CD4-positive, alpha-beta T cell treated with Interleukin-1 beta for 1 hour (primary cell): Measurements from ENCODE around the gene SCRG1.

Experiments
- DNase-seq, 2 donors: peaks; one replicate each; pipeline ENCODE4 v3.0.0-alpha.2; 2020 to 2022

Gene SCRG1

DNA sequence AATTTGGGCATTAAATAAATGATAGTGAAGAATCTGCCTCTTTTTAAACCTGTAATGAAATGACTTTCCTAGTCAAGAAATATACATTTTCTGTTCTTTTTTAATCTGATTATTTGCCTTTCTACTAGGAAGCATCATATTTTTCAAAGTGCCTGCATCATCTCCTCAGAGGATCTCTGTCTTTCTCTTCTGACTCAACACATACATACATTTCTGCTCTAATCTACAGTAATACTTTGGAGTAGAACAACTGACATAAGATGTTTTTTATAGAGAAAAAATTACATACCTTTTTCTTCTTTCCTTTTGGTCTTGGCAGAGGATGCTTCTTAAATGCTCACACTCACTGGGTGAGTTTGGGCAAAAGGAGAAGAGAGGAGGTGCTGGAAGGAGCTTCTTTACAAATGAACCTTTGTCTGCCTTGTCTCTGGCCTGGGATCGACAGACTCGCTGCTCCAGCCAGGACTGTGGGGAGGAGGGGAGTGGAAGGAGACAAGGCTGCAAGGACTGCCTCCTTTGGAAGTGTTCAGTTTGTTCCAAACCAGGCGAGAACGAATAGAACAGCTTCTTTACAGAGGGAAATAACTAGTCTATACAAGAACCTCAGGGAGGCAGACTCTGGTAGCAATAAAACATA is at the start of gene SCRG1:
Gene SCRG1 (minus strand): TSS at position 338 of the 637 bp plus-strand sequence. CDS start 7,702 bp downstream, outside the sequence.
- no peak for DNase-seq

DNA sequence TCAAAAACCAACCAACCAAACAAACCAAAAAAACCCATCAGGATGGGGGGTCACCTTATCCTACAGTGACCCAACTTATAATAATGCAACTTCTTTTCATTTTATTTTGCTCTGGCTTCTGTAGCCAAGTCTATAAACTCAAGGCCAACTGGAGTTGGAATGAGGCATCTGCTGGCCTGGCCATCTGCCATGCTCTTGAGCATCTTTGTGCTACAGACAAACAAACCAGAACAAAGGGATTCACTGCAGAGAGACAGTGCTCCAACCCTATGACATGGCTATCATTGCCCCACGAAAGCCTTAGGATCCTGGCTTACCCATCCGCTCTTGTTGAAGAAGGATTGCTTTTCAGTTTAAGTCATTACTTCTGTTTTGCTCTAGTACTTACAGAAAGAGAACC is 49.2 kb upstream of the SCRG1 start:
- no peak for DNase-seq

DNA sequence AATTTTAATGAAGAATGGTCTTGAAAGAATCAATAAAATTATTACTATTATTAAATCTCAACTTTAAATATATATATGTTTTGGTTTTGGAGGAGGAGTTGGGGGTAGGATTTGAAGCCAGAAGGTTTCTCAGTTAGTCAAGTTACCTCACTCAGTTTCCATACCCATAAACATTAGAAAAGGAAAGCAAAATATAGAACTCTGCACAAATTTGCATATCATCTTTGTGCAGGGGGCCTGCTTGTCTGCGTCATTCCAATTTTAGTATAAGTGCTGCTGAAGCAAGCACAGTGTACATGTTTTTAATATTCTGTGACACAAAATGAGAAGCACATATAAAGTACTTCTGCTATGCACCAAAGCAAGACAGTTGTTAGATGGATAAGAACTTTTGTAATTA is 47.5 kb upstream of the SCRG1 start:
- no peak for DNase-seq

DNA sequence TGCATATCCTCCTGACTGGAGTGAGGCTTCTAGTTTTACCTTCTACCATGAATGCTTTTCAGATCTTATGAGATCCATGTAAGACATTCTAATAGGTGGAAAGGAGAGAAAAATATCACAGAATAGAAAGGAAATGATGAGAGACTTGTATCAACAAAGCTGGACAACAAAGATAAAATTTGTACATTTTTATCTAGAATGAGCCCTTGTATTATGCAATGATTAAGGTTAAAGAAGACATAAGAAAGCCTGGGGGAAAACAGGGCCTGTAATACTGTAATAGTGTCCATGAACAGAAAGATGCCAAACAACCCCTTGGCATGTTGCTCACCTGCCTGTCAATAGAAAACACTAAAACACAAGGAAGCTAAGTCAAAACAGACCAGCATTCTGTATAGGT is 44.2 kb upstream of the SCRG1 start:
- DNase-seq = no peak

DNA sequence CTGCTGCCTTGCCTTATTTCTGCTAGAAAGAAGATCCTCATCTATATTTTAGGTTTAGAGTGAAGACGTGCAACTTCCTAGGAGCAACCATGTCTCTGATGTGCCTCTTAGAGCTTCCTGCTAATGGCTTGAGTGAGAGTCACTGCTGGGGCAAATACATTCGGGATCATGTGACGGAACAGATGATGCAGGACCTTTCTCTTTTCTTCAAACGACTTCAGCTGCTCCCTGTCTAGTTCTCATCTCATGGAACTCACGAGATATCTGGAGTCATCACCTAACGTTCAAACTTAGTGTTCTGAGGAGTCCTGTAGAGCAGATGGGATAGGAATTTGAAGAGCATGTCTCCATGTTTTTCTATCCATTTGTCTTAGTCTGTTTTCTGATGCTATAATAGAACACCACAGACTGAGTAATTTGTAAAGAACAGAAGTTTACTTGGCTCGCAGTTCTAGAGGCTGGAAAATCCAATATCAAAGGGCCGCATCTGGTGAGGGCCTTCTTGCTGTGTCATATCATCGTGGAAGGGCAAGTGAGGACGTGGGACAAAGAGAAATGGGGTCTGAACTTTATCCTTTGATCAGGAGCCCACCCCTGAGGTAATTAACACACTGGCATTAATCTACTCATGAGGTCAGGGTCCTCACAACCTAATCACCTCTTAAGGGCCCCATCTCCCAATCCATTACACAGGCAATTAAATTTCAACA is 43.5 kb upstream of the SCRG1 start:
- no peak for DNase-seq

DNA sequence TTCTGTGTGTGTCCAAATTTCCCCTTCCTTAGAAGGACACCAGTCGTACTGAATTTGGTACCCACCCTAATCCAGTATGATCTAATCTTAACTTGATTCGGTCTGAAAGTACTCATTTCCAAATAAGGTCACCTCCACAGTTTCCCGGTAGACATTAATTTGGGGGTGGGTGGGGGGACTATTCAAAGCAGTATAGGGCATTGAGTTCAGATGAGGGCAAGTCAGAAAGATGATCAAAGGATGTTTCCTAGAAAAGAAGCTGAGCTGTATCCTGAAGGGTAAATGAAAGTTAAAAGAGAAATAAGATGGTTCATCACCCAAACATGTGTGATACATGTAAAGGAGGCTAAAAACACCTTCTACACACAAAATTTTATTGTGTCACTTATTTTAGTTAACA is 42.0 kb upstream of the SCRG1 start:
- DNase-seq = no peak

DNA sequence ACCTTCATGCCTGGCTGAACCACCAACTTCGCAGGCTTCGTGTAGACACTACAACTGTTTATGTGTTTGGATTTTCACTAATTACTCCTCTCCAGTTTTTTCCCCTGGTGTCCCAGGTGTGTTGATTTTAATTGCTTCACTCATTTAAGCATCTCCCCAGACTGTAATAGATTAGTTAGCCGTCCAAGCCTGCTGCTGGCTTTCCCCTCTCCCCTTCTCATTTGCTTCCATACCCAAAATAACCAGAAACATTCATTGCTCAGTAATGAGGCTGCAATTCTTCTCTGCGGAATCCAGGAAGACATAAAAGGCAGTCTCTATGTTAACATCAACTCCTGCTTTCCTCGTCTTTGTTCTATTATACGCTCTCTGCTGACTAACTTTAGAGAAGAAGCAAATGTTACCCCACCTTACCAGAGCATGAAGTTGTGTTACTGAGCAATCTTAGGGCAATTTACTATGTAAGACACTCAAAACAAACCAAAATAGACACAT is 37.9 kb upstream of the SCRG1 start:
- DNase-seq = no peak

DNA sequence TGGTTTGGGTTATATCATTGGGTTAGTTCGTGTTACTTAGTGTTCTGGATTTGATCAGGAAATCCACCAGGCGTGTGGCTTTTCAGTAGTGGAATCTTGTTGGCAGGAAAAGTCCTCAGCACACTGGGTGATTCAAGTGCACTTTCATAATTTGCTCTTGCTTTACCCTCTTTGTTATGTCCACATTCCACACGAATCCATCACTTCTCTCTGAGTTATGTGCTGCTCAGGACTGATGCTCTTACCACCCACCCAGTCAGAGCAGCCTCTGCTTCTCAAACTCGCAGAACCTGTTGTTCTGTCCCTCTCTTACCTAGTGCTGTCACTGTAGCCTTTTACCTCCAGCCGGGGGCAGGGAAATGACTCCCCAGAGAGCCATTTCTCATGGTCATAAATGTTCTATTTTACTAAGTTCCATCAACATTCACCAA is 37.2 kb upstream of the SCRG1 start:
- no peak for DNase-seq

DNA sequence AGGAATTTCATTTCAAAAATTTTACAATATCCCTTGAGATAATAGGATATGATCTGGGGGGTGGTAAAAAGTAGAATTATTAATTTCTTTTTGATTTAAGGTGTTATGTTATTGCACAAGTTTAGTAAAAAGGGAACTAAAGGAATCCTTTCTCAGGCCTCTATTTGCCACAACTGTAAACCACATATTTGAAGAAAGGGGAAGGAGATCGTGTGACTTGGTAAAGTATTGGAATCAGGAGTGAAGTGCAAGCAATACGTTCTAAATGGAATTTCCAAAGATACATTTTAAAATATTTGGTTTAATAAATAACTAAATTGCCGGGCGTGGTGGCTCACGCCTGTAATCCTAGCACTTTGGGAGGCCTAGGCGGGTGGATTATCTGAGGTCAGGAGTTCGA is 35.3 kb upstream of the SCRG1 start:
- DNase-seq = no peak

DNA sequence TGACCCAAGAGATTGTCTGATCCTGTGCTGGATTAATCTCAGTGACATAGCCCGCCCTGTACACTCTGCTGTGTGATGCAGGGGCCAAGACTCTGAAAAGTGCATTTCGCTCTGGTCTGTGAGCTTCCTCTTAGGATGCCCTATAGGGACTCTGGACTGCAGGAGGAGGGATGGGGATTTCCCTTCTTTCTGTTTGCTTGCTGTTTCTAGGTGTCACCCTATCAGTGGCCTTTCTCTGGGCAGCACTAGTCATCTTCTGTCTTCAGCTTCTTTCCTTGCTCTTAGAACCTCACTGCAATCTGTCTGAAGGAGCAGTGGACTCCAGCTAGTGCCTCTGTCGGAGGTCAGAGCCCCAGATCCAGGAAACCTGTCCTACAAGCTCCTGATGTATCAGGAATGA is 34.5 kb upstream of the SCRG1 start:
- DNase-seq = no peak

DNA sequence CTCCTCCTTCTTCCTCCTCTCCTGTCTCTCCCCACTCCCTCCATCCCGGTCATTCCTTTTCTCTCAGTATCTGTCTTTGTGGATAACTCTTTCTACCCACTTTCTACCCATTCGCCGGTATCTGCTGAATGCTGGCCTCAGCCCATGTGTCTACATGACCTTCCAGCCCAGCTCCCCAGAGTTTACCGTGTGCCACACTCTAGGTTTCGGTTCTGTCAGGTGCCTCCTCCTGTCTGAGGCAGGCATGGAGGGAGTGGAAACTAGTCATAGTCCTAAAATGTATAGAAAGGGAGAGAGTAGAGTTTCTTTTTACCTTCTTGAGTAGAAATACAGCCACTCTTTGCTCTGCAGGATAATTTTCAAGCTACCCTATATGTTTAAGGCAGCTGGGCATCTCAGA is 33.5 kb upstream of the SCRG1 start:
- no peak for DNase-seq

DNA sequence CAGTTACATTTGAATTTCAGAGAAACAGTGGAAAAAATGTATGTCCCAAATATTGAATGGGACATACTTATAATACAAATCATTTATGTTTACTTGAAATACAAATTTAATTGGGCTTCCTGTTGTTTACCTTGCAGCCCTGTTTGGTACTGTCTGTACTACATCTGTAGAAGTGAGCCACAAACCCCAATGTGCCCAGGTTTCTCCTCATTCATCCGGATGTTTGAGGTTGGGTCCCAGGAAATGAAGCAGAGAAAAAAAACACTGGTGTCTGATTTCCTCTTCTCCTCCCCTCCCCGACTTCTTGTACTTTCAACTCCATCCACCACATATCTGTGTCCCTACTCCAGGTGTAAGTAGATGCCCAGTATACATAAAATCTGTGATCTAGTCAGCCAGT is 27.1 kb upstream of the SCRG1 start:
- DNase-seq = peak in 1 of 2 donors; percentile 29

DNA sequence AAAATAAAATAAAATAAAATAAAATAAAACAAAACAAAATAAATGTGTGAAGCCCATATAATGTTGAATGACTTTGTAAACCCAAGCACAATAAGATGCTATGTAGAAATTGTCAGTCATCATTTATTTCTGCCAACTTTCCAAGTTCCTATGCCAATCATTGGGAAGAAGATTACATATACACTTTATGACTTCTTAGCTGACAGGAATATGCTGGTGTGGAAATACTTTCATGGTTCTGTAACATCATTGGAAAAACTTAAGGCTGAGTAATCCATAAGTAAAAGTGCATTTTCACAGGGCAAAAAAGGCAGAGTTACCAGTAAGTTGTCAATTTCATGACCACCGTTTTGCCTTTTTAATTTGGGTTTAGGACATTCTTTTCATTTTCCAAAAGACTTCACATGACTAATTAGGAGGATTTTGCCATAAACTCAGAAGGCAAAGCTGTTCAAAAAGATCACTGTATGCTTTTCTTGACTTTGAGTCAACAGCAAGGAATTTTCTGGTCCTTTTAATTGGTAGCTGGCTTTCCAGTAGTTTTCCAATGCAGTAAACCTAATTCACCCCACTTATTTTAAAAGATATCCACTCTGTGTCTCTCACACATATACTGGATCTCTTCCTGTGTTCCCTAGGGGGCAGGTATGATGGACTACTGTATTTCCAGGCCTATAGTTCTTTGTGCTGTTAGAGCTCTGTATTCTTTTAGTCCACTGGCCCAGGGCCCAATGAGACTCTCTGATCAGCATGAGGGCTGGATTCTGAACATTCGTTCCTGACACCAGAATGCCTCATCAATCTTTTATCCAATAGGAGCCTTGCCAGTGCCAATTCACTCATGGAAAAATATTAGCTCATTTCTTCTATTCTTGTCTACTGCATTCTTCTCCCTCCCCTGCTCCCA is 26.2 kb upstream of the SCRG1 start:
- no peak for DNase-seq

DNA sequence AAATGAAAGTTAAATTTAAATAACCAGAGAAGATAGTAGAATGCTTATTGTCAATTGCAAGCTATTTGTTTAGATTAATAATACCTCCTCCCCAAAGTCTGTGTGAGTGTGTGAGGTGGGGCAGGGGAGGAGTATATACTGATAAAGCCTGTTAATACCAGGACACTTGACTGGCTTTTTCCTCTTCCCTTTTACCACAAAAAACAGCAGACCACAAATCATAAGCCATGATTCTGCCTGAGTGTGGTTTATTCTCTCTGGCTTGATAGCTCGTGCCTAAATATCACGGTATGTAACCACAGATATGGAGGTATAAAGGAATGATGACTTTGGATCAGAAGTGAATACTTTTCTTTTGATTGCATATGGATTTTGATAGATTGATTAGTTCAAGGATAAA is 21.9 kb upstream of the SCRG1 start:
- no peak for DNase-seq

DNA sequence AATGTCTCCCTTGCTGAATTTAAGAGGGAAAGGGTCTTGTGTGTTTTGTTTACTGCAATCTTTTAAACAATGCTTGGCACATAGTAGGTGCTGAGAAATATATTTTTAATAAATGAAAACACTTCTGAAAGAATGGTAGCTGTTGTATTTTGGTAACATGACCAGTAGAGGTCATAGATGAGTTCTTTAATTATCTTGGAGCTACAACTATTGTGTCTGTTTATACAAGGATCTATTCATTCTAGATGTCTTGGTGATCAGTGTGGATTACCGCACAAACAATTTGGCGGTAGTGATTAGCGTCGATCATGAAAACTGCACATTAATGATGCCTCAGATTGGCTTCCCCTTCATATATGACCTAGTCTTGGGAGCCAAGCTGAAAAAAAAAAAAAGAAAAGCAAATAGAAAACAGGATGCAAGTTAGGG is 21.4 kb upstream of the SCRG1 start:
- peak in 1 of 2 donors; percentile 23 for DNase-seq

DNA sequence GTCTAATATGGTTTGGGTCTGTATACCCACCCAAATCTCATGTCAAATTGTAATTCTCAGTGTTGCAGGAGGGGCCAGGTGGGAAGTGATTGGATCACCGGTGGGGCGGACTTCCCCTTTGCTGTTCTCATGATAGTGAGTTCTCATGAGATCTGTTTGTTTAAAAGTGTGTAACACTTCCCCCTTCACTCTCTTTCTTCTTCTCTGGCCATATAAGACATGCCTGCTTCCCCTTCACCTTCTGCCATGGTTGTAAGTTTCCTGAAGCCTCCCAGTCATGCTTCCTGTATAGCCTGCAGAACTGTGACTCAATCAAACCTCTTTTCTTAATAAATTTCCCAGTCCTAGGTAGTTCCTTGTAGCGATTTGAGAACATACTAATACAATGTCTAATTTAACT is 19.7 kb upstream of the SCRG1 start:
- DNase-seq = peak in 1 of 2 donors; percentile 4

DNA sequence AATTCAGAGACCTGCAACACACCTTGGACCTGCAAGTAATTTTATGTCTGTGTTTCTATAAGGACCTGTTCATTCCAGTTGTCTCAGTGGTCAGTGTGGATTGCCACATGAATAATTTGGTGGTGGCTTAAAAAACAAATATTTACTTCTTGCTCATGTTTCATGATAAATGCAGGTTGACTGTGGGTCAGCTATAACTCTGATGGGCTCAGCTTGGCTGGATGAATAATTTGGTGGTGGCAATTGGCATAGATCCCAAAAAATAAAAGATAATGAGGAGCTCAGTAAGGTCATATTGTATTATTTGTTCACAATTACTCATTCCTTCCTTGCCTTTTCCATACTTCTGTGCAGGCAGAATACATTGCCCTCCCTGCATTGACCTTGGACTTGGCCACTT is 18.9 kb upstream of the SCRG1 start:
- no peak for DNase-seq

DNA sequence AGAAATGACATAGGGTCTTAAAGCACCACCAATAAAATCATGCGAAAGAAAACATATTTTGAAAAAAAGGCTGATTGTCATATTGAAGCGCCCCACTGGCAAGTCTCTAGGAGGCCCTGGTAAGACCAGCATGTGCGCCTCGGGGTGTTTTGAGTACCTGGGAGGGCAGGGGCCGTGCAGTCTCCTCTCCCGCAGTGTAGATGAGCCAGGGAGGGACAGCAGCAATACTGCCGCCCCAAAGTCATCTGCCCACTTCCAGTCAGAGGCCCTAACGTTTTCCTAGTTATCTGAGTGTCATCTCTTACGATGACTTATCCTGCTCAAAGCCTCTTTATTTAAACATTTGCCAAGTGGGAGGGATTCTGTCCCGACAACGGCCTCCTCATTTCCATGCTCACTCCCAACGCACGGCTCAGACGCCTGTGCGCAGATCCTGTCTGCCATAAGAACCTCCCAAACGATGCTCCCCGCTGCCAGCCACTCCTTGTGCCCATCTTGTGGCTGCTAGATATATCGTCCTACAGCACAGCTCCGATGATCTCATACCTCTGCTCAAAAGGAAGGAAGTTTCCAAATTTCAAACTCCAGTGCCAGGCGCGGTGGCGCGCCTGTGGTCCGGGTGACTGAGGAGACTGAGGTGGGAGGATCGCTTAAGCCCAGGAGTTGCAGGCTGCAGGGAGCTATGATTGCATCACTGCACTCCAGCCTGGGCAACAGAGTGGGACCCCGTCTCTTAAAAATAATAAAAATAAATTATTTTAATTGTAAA is 17.2 kb upstream of the SCRG1 start:
- DNase-seq = peak; percentile 14 to 69

DNA sequence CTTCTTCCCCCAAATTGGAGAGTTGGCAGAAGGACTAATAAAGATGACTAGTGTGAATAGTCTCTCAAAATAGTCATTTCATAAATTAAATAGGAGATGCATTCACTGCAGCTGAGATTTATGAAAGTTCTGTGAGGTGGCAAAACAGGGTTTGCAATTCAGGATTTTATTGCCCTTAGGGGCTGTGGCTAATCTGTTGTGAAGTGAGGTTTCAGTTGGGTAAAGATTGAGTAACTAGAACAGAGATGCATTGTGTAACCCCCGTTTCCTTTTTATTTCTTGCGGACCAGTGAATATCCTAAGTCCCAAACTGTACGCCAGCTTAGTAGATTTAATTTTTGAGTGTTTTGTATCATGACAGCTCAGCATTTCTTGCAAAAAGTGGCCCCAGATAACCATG is 16.2 kb upstream of the SCRG1 start:
- DNase-seq = no peak

DNA sequence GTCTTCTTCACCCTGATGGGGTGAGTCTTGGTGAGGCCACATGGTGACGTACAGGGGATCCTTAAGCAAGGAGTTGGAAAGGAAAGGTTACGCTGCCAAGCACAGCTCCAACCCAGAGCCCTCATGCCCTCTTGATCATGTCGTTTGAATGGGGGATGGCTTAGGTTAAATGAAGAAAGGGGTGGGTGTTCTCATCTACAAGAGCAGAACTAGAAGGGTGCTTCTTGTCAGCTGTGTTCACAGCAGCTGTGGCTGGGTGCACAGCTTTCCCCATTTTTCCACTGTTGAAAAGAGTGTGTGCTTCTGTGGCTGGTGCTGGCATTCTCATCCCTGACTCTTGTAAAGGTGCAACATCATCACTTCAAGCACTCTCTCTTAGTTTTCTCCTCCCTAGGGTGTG is 15.5 kb upstream of the SCRG1 start:
- DNase-seq = no peak

DNA sequence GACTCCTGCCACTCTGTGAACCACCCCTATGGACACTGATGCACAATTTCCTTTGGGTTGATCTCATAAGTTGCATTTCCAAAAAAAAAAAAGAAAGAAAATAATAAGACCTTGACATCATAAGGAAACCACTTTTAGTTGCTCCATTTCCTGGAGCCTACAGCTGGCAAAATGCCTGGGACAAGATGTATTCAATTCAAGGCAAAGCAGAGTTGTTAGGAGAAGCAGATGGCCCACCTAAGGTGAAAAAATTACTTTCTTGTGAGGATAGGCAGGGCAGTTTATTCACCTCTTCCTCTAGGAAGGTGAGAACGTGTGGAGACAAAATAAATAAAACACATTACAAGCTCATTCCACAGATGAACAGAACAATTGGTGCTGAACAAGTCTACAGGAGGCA is 14.1 kb upstream of the SCRG1 start:
- DNase-seq = no peak

DNA sequence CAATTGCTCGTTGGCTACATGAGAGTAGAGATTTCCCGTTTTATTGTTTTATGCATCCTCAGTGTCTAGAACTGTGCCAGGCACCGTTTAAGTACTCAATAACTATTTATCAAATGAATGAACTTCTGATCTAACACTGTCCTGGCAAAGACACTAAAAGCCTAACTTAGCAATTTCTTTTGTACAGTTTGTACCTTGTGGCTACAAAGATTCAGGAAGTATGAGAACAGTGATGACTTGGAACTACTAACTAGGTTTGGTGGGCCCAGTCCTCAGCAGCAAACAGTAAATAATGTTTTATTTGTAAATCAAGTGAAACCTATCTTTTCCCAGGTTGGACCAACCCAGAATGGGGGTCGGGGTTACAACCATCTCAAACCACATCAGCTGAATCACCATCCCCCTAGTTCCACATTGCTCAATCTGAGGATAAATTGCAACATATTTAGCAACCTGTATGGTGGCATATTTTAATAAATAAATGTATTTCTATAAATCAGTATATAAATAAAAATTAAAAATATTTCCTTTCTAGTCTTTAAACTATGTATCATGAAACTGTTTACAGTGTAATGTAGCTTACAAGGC is 12.3 kb upstream of the SCRG1 start:
- DNase-seq = no peak
